Measurements from ENCODE around the gene FGF12.

Gene FGF12

DNA sequence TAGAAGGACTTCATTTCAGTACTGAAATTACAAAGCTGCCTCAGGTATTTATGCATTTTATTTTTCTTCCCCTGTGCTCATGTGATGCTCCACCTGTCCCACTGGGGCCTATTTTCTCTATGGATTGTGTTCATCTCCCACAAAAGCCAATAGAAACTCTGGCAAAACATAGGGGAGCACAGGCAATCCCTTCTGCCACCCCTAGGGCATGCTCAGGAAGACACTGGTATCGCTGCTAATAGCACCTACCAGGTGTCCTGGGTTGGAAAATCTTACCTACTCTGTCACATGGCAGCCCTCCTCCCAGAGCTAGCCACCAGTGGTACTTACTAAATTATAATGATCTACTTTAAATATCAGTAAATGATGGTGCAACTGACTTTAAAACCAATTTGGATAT is 427.4 kb downstream of the FGF12 start:
- H3K79me1 ChIP-seq (replicated peaks; ENCODE audit: low read length, poor library complexity, severe bottlenecking) = no peaks in the 10 kb centered on the region
- no peaks in the 10 kb centered on the region for H3K4me1 ChIP-seq (ENCODE audit: control insufficient read depth, insufficient read depth, low read depth, low read length)
- no peaks in the 10 kb centered on the region for H3K27me3 ChIP-seq (ENCODE audit: control insufficient read depth in 1 of 2, insufficient read depth in 1 of 2, low read length in 2 of 2)
- no peak overlapping the region for H2AK5ac ChIP-seq (ENCODE audit: low read length, severe bottlenecking)
- H3K18ac ChIP-seq (ENCODE audit: low read depth in 1 of 2, low read length in 2 of 2) = no peak overlapping the region
- 91% methylated on average over 1 of the region's 1 CpG for WGBS
- no peaks in the 10 kb centered on the region for H3K36me3 ChIP-seq (ENCODE audit: control insufficient read depth in 1 of 2, insufficient read depth in 2 of 2, low read depth in 1 of 2, low read length in 2 of 2)
- H2AFZ ChIP-seq (ENCODE audit: low read depth, low read length) = no peak overlapping the region
- H2BK120ac ChIP-seq (ENCODE audit: low read depth, low read length) = no peak overlapping the region
- no peak overlapping the region for H3K4ac ChIP-seq (ENCODE audit: low read depth in 1 of 2, low read length in 2 of 2)
- H4K91ac ChIP-seq (ENCODE audit: low read length) = no peak overlapping the region
- no peak overlapping the region for H3K9ac ChIP-seq (ENCODE audit: low read length)
- H2BK15ac ChIP-seq (ENCODE audit: low read depth, poor library complexity, severe bottlenecking) = no peak overlapping the region
- no peak overlapping the region for H4K8ac ChIP-seq (ENCODE audit: low read length)
- no peak overlapping the region for H3K4me3 ChIP-seq (ENCODE audit: insufficient read depth in 1 of 2, low read depth in 1 of 2, low read length in 2 of 2)
- H2BK12ac ChIP-seq (ENCODE audit: low read length in 2 of 2) = no peak overlapping the region
- H3K9me3 ChIP-seq (ENCODE audit: control insufficient read depth, low read length) = no peaks in the 10 kb centered on the region
- H2BK5ac ChIP-seq (ENCODE audit: low read depth, low read length, poor library complexity, severe bottlenecking) = no peak overlapping the region
- H3K23ac ChIP-seq (ENCODE audit: low read length in 2 of 2) = no peak overlapping the region
- no peak overlapping the region for H3K4me2 ChIP-seq (ENCODE audit: low read length, poor library complexity, severe bottlenecking)
- no peak for DNase-seq
- H3K27ac ChIP-seq (ENCODE audit: low read length, poor library complexity, severe bottlenecking) = no peak overlapping the region
- no peak overlapping the region for H3K14ac ChIP-seq (ENCODE audit: low read length in 2 of 2)

DNA sequence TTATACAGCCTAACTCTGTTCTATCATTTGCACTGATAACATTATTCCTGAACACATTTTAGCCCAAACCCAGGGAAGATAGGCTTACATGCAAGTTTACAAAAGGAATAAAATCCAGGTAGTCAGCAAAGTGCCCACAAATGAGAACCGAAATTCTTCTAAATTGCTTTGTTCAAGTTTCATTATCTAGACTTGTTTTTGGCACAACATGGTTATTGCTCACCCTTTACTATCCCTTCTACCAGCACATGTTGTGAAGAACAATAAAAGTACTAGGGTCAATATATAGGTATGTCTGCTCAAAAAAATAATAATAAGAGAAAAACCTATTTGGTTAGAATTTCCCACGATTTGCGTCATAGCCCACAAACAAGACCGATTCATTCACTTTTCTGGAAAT is 430.5 kb downstream of the FGF12 start:
- Histone ChIP-seq H2BK5ac (ENCODE audit: low read depth, low read length, poor library complexity, severe bottlenecking) (no peak overlapping the region), H3K36me3 (ENCODE audit: control insufficient read depth in 1 of 2, insufficient read depth in 2 of 2, low read depth in 1 of 2, low read length in 2 of 2) (no peaks in the 10 kb centered on the region), H3K9ac (ENCODE audit: low read length) (no peak overlapping the region), H2BK12ac (ENCODE audit: low read length in 2 of 2) (no peak overlapping the region), H3K4me3 (ENCODE audit: insufficient read depth in 1 of 2, low read depth in 1 of 2, low read length in 2 of 2) (no peak overlapping the region), H2AK5ac (ENCODE audit: low read length, severe bottlenecking) (no peak overlapping the region), H4K91ac (ENCODE audit: low read length) (no peak overlapping the region), H3K18ac (ENCODE audit: low read depth in 1 of 2, low read length in 2 of 2) (no peak overlapping the region), H3K27ac (ENCODE audit: low read length, poor library complexity, severe bottlenecking) (no peak overlapping the region), H3K4me2 (ENCODE audit: low read length, poor library complexity, severe bottlenecking) (no peak overlapping the region), H3K79me1 (replicated peaks; ENCODE audit: low read length, poor library complexity, severe bottlenecking) (no peaks in the 10 kb centered on the region), H2BK15ac (ENCODE audit: low read depth, poor library complexity, severe bottlenecking) (no peak overlapping the region), H3K23ac (ENCODE audit: low read length in 2 of 2) (no peak overlapping the region), H3K4me1 (ENCODE audit: control insufficient read depth, insufficient read depth, low read depth, low read length) (no peaks in the 10 kb centered on the region), H3K14ac (ENCODE audit: low read length in 2 of 2) (no peak overlapping the region), H3K4ac (ENCODE audit: low read depth in 1 of 2, low read length in 2 of 2) (no peak overlapping the region), H3K27me3 (ENCODE audit: control insufficient read depth in 1 of 2, insufficient read depth in 1 of 2, low read length in 2 of 2) (no peaks in the 10 kb centered on the region), H4K8ac (ENCODE audit: low read length) (no peak overlapping the region), H3K9me3 (ENCODE audit: control insufficient read depth, low read length) (no peaks in the 10 kb centered on the region), H2AFZ (ENCODE audit: low read depth, low read length) (no peak overlapping the region), H2BK120ac (ENCODE audit: low read depth, low read length) (no peak overlapping the region)
- 100% methylated on average over 3 of the region's 4 CpGs for WGBS
- DNase-seq = no peak

DNA sequence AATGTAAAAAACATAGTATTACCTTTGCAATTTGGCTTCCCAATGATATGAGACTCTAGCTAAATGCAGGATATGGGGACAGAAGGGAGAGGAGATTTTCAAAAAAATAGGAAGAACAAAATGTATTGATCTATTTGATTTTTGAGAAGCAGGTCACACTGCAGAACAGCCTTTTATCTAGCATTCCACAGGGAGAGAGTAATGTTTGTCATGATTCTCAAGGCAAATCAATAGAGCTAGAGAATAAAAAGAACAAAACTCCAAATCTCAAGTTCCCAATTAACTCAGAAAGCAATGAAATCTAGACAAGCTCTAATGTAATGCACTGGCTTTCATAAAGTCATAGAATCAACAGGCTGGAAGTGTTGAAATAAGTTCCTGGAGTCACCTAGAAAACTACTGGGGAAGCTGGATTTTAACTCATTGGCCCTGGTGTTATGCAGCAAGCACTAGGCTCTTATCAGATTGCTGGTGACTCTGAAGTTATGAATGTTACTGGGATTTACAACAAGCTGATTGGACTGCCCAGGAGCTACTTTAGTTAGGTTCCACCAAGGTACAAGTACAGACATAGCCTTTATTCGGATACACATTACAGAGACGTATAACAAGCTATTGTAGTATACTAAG is 442.8 kb downstream of the FGF12 start:
- Histone ChIP-seq H2BK120ac (ENCODE audit: low read depth, low read length) (no peak overlapping the region), H3K79me1 (replicated peaks; ENCODE audit: low read length, poor library complexity, severe bottlenecking) (no peaks in the 10 kb centered on the region), H3K4me1 (ENCODE audit: control insufficient read depth, insufficient read depth, low read depth, low read length) (no peaks in the 10 kb centered on the region), H3K27me3 (ENCODE audit: control insufficient read depth in 1 of 2, insufficient read depth in 1 of 2, low read length in 2 of 2) (no peaks in the 10 kb centered on the region), H4K8ac (ENCODE audit: low read length) (no peak overlapping the region), H3K9me3 (ENCODE audit: control insufficient read depth, low read length) (no peaks in the 10 kb centered on the region), H3K4me3 (ENCODE audit: insufficient read depth in 1 of 2, low read depth in 1 of 2, low read length in 2 of 2) (no peak overlapping the region), H3K4me2 (ENCODE audit: low read length, poor library complexity, severe bottlenecking) (no peak overlapping the region), H2BK12ac (ENCODE audit: low read length in 2 of 2) (no peak overlapping the region), H3K9ac (ENCODE audit: low read length) (no peak overlapping the region), H2AFZ (ENCODE audit: low read depth, low read length) (no peak overlapping the region), H3K14ac (ENCODE audit: low read length in 2 of 2) (no peak overlapping the region), H3K36me3 (ENCODE audit: control insufficient read depth in 1 of 2, insufficient read depth in 2 of 2, low read depth in 1 of 2, low read length in 2 of 2) (no peaks in the 10 kb centered on the region), H3K4ac (ENCODE audit: low read depth in 1 of 2, low read length in 2 of 2) (no peak overlapping the region), H2BK15ac (ENCODE audit: low read depth, poor library complexity, severe bottlenecking) (no peak overlapping the region), H2BK5ac (ENCODE audit: low read depth, low read length, poor library complexity, severe bottlenecking) (no peak overlapping the region), H3K23ac (ENCODE audit: low read length in 2 of 2) (no peak overlapping the region), H3K27ac (ENCODE audit: low read length, poor library complexity, severe bottlenecking) (no peak overlapping the region), H4K91ac (ENCODE audit: low read length) (no peak overlapping the region), H3K18ac (ENCODE audit: low read depth in 1 of 2, low read length in 2 of 2) (no peak overlapping the region), H2AK5ac (ENCODE audit: low read length, severe bottlenecking) (no peak overlapping the region)
- no peak for DNase-seq
- no CpG with 5 or more reads among the region's 2 CpGs for WGBS

DNA sequence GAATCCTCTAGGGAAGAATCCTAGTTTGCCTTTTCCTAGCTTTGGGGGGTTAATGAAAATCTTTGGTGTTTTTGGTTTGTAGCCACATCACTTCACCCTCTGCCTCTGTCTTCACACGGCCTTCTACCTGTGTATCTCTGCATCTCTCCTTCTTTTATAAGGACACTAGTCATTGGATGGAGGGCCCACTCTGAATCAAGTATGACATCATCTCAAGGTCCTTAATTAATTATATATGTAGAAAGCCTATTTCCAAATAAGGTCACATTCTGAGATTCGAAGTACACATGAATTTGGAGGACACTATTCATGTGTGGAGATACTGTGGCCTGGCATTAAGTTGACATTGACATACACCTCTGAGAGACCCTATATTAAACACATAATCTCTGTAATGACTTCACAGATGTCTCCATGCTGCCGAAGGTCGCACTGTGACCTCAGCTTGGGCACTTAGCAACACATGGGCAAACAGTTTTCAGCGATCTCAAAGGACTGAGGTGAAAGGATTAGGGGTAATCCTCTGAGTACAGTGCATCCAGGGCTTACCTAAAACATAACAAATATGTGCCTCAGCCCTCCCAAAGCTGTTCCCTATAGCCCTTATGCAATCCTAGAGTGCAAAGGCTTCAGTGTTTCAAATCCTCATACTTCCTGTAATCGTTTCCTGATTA is 446.0 kb downstream of the FGF12 start:
- 70% methylated on average over 5 of the region's 6 CpGs for WGBS
- no peak for DNase-seq
- H3K9ac ChIP-seq (ENCODE audit: low read length) = no peak overlapping the region

More for the DNA sequence above, 446.0 kb downstream of the FGF12 start:
- Histone ChIP-seq H2BK120ac (ENCODE audit: low read depth, low read length) (no peak overlapping the region), H3K9me3 (ENCODE audit: control insufficient read depth, low read length) (no peaks in the 10 kb centered on the region), H2BK15ac (ENCODE audit: low read depth, poor library complexity, severe bottlenecking) (no peak overlapping the region), H3K4ac (ENCODE audit: low read depth in 1 of 2, low read length in 2 of 2) (no peak overlapping the region), H3K36me3 (ENCODE audit: control insufficient read depth in 1 of 2, insufficient read depth in 2 of 2, low read depth in 1 of 2, low read length in 2 of 2) (no peaks in the 10 kb centered on the region), H3K27ac (ENCODE audit: low read length, poor library complexity, severe bottlenecking) (no peak overlapping the region), H3K4me2 (ENCODE audit: low read length, poor library complexity, severe bottlenecking) (no peak overlapping the region), H2BK5ac (ENCODE audit: low read depth, low read length, poor library complexity, severe bottlenecking) (no peak overlapping the region), H3K4me3 (ENCODE audit: insufficient read depth in 1 of 2, low read depth in 1 of 2, low read length in 2 of 2) (no peak overlapping the region), H4K91ac (ENCODE audit: low read length) (no peak overlapping the region), H3K14ac (ENCODE audit: low read length in 2 of 2) (no peak overlapping the region), H3K79me1 (replicated peaks; ENCODE audit: low read length, poor library complexity, severe bottlenecking) (no peaks in the 10 kb centered on the region), H2AFZ (ENCODE audit: low read depth, low read length) (no peak overlapping the region), H3K23ac (ENCODE audit: low read length in 2 of 2) (no peak overlapping the region), H3K4me1 (ENCODE audit: control insufficient read depth, insufficient read depth, low read depth, low read length) (no peaks in the 10 kb centered on the region), H3K18ac (ENCODE audit: low read depth in 1 of 2, low read length in 2 of 2) (no peak overlapping the region), H2AK5ac (ENCODE audit: low read length, severe bottlenecking) (no peak overlapping the region), H4K8ac (ENCODE audit: low read length) (no peak overlapping the region), H3K27me3 (ENCODE audit: control insufficient read depth in 1 of 2, insufficient read depth in 1 of 2, low read length in 2 of 2) (no peaks in the 10 kb centered on the region), H2BK12ac (ENCODE audit: low read length in 2 of 2) (no peak overlapping the region)
